ENCODE measurements around the gene ATG16L2. TPM values are rescaled to one million over a fixed set of nuclear protein-coding genes. Genes with fewer than 3 reads are reported as not detected.
"Not testable (repeated sequence)": the region's sequence is repeated elsewhere in the genome, so short reads cannot be mapped to it uniquely, and the experiment has no call there.

ATG16L2 gene
- total RNA-seq, 1 donor from 2014 or later = 51.0 TPM

DNA sequence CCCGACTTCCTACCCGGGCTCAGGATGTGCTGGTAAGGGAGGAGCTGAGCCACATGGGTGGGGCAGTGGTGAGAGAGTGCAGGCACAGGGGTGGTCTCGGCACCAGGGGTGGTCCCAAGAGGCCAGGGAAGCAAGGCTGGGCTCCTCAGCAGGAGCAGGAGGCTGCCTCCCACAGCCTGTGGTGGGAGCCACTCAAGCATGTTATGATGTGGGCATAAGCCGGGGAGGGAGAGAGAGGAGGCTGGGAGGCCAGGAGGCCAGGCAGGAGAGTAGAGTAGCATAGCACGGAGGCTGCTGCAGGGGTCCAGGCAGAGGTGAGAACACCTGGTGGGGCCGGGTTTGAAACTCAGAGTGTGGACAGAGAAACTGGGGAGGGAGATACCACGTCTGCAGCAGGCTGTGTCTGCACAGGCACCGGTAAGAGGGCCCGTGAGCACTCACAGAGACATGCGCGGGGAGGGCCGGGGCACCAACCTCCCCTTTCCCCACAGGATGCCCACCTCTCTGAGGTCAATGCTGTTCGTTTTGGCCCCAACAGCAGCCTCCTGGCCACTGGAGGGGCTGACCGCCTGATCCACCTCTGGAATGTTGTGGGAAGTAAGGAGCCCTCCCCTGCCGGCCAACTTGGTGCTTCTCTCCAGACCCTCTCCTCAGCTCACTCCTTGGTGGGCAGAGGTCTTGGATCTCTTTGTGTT lies 10.7 kb downstream of the ATG16L2 start:
- no peak overlapping the region for H3K27ac Mint-ChIP-seq (ENCODE audit: unreplicated experiment)
- DNase-seq (ENCODE audit: low spot score) = no peak
- H3K36me3 Mint-ChIP-seq (ENCODE audit: low read depth, unreplicated experiment) = peaks cover 16% of the 10 kb centered on the region
- no peaks in the 10 kb centered on the region for H3K9me3 Mint-ChIP-seq (ENCODE audit: unreplicated experiment)
- H3K4me3 Mint-ChIP-seq (ENCODE audit: unreplicated experiment) = no peak overlapping the region
- peaks cover 8% of the 10 kb centered on the region for H3K4me1 Mint-ChIP-seq (ENCODE audit: unreplicated experiment)
- H3K27me3 Mint-ChIP-seq (ENCODE audit: unreplicated experiment) = peaks cover 23% of the 10 kb centered on the region
- no peak for TF ChIP-seq CTCF (IDR thresholded peaks at IDR 0.05; ENCODE audit: unreplicated experiment)

GRCh38 chr11:72825661-72826060 lies 11.4 kb downstream of the ATG16L2 start:
- Mint-ChIP-seq H3K4me3 (ENCODE audit: unreplicated experiment) (no peak overlapping the region), H3K27me3 (ENCODE audit: unreplicated experiment) (peaks cover 20% of the 10 kb centered on the region), H3K27ac (ENCODE audit: unreplicated experiment) (no peak overlapping the region), H3K9me3 (ENCODE audit: unreplicated experiment) (no peaks in the 10 kb centered on the region), H3K4me1 (ENCODE audit: unreplicated experiment) (peaks cover 3% of the 10 kb centered on the region), H3K36me3 (ENCODE audit: low read depth, unreplicated experiment) (peaks cover 14% of the 10 kb centered on the region)
- TF ChIP-seq CTCF (IDR thresholded peaks at IDR 0.05; ENCODE audit: unreplicated experiment) = no peak
- DNase-seq (ENCODE audit: low spot score) = no peak

DNA sequence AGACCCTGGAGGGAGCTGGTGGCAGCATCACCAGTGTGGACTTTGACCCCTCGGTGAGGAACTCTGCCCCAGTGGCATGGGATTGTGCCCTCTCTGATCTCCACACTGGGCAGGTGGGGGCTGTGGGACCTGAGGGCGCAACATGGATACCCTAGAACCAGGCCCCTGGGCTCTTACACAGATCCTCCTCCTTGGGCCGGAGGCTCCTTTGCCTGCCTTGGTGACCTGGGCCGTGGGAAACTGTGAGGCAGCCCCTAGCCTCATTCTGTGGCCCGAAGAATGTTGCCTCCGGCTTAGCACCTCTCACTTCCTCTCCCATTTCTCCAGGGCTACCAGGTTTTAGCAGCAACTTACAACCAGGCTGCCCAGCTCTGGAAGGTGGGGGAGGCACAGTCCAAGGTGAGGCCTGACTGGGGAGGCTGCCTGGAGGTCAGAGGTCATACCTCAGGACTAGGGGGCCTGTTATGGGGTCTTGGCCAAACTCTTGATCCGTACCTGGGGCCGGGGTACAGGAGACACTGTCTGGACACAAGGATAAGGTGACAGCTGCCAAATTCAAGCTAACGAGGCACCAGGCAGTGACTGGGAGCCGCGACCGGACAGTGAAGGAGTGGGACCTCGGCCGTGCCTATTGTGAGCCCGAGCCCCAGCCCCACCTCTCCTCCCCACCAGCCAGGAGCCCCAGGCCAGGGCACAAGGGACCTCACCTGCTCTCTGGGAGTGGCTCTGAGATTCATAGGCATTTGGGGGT lies 12.2 kb downstream of the ATG16L2 start:
- TF ChIP-seq CTCF (IDR thresholded peaks at IDR 0.05; ENCODE audit: unreplicated experiment) = no peak
- Mint-ChIP-seq H3K9me3 (ENCODE audit: unreplicated experiment) (no peaks in the 10 kb centered on the region), H3K27me3 (ENCODE audit: unreplicated experiment) (peaks cover 20% of the 10 kb centered on the region), H3K36me3 (ENCODE audit: low read depth, unreplicated experiment) (peaks cover 18% of the 10 kb centered on the region), H3K4me1 (ENCODE audit: unreplicated experiment) (peaks cover under 1% of the 10 kb centered on the region), H3K27ac (ENCODE audit: unreplicated experiment) (no peak overlapping the region), H3K4me3 (ENCODE audit: unreplicated experiment) (no peak overlapping the region)
- no peak for DNase-seq (ENCODE audit: low spot score)

DNA sequence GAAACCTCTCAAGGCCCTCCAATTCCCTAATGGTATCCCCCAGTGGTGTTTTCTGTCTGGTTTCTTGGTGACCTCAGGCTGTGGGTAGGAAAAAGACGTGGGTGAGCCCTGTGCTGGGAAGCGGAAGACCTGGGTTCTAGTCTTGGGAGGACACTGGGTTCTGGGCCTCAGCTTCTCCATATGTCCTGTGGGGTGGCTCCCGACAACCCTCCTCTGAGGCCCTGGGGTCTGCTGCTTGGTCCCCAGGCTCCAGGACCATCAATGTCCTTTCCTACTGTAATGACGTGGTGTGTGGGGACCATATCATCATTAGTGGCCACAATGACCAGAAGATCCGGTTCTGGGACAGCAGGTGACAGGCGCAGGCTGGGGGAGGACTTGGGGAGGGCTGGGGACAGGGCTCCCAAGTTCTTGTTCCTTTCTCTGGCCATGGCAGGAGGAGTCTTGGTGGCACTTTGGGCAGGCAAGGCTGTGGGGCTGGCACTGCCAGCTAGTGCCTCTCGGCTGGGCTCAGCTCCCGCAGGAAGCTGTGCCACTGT lies 12.8 kb downstream of the ATG16L2 start:
- Mint-ChIP-seq H3K27me3 (ENCODE audit: unreplicated experiment) (peaks cover 24% of the 10 kb centered on the region), H3K27ac (ENCODE audit: unreplicated experiment) (no peak overlapping the region), H3K4me3 (ENCODE audit: unreplicated experiment) (peak overlapping the region; percentile 47), H3K4me1 (ENCODE audit: unreplicated experiment) (peaks cover 3% of the 10 kb centered on the region), H3K36me3 (ENCODE audit: low read depth, unreplicated experiment) (peaks cover 18% of the 10 kb centered on the region), H3K9me3 (ENCODE audit: unreplicated experiment) (no peaks in the 10 kb centered on the region)
- no peak for DNase-seq (ENCODE audit: low spot score)
- TF ChIP-seq CTCF (IDR thresholded peaks at IDR 0.05; ENCODE audit: unreplicated experiment) = no peak

GRCh38 chr11:72827656-72828055 lies 13.4 kb downstream of the ATG16L2 start:
- H3K4me1 Mint-ChIP-seq (ENCODE audit: unreplicated experiment); H3K4me3 Mint-ChIP-seq (ENCODE audit: unreplicated experiment); H3K9me3 Mint-ChIP-seq (ENCODE audit: unreplicated experiment); H3K27ac Mint-ChIP-seq (ENCODE audit: unreplicated experiment); DNase-seq (ENCODE audit: low spot score): not testable (repeated sequence)
- peaks cover 18% of the 10 kb centered on the region for H3K36me3 Mint-ChIP-seq (ENCODE audit: low read depth, unreplicated experiment)
- peaks cover 26% of the 10 kb centered on the region for H3K27me3 Mint-ChIP-seq (ENCODE audit: unreplicated experiment)

Measured in endothelial cell (in vitro differentiated cells).